ENCODE measurements around the gene APOL5.

APOL5 gene

GRCh38 chr22:35746248-35746647 lies 28.6 kb downstream of the APOL5 start:
- no peak for DNase-seq

- DNase-seq: no peak
These were observed 29.5 kb downstream of the APOL5 start for GRCh38 chr22:35746946-35747703.

GRCh38 chr22:35749808-35750207 lies 32.1 kb downstream of the APOL5 start:
- no peak for DNase-seq

GRCh38 chr22:35752006-35752862 lies 34.6 kb downstream of the APOL5 start:
- DNase-seq: no peak

- DNase-seq: no peak
These were observed 35.2 kb downstream of the APOL5 start for GRCh38 chr22:35752863-35753189.

GRCh38 chr22:35754761-35755160 lies 37.1 kb downstream of the APOL5 start:
- no peak for DNase-seq

- DNase-seq: no peak
These were observed 39.0 kb downstream of the APOL5 start for GRCh38 chr22:35756722-35757121.

GRCh38 chr22:35758394-35758793 lies 40.7 kb downstream of the APOL5 start:
- no peak for DNase-seq

- no peak for DNase-seq
These were observed 43.4 kb downstream of the APOL5 start for GRCh38 chr22:35761037-35761436.

GRCh38 chr22:35766654-35767580 lies 49.2 kb downstream of the APOL5 start:
- no peak for DNase-seq

- no peak for DNase-seq
These were observed 52.3 kb downstream of the APOL5 start for GRCh38 chr22:35769974-35770373.

GRCh38 chr22:35775339-35775738 lies 57.7 kb downstream of the APOL5 start:
- DNase-seq: no peak

GRCh38 chr22:35777335-35777975 lies 59.8 kb downstream of the APOL5 start:
- no peak for DNase-seq

Data from stimulated activated CD4-positive, alpha-beta T cell treated with anti-CD3 and anti-CD28 coated beads, Interleukin-12 subunit alpha, Interleukin-12 subunit beta, amount 100 ng/mL, for 4 hours (primary cell).